PFSK-1 (cell line): ENCODE measurements around the gene IZUMO2.
A peak's percentile ranks its signal among the peaks of the same experiment; 100 is the strongest.

Source experiments
- FOXP2 ChIP-seq: optimal IDR thresholded peaks from 2 replicates; pipeline ENCODE3; 2011; ENCODE audit warnings: borderline replicate concordance, control low read depth, inconsistent platforms; ENCODE audit not compliant: insufficient read depth; ENCODE audit errors: extremely low read length, extremely low read depth
- POLR2AphosphoS5 ChIP-seq: IDR thresholded peaks from 2 replicates; pipeline ENCODE4 v1.6.1; 2012; ENCODE audit warnings: low read depth, mild to moderate bottlenecking, control low read depth, low read length, moderate library complexity
- REST ChIP-seq, 2 experiments: IDR thresholded peaks; 2 replicates each; pipeline versions ENCODE4 v1.6.1 to v1.8.0; 2011 to 2012; ENCODE audit warnings: low read depth in 2 of 2, low read length in 2 of 2, control low read depth in 1 of 2, inconsistent platforms in 1 of 2, mild to moderate bottlenecking in 1 of 2, moderate library complexity in 1 of 2; ENCODE audit not compliant: insufficient read depth in 1 of 2
- SIN3A ChIP-seq: IDR thresholded peaks from 2 replicates; pipeline ENCODE4 v1.6.1; 2012; ENCODE audit warnings: mild to moderate bottlenecking, low read length, moderate library complexity, borderline replicate concordance; ENCODE audit not compliant: insufficient read depth
- TAF1 ChIP-seq: IDR thresholded peaks from 2 replicates; pipeline ENCODE4 v1.6.1; 2012; ENCODE audit warnings: low read length, control low read depth, borderline replicate concordance; ENCODE audit not compliant: insufficient read depth

Gene IZUMO2

DNA sequence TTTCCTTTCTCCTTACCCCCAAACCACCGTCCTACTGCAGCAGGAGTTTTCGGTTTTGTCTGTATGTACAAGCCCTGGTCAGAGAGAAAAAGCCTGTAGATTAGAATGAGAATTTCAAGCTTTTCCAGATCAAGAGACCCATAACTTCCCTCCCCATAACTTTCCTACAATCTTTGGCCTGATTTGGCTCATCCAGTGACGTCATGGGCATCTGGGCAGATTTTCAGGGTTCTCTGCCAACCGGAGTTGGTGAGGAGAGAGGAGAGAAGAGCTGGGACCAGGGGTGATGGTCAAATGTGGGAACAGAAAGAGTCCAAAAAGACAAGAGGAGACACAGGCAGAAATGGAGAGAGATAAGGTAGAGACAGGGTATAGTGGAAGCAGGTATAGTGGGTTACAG lies 10.5 kb downstream of the IZUMO2 start:
- TF ChIP-seq REST (IDR thresholded peaks at IDR 0.05; ENCODE audit: insufficient read depth in 1 of 2, low read depth in 2 of 2, low read length in 2 of 2) (no peak), FOXP2 (no peak)

DNA sequence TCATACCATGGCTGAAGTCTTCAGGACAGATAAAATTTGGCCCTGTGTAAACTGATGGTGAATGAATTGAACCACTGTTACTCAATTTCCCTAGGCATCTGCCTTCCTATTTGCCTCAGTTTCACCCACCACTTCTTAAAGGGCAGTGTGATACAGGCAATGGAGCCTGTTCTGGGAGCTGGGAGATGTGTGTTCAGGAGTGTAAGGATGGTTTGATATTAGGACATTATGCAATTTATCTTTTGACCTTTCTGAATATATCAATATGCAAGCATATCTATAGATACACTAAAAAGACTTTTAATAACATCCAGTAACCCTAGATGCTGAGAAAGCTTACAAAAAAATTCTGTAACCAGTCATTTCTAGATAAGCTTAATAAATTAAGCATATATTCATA lies 14.6 kb downstream of the IZUMO2 start:
- TF ChIP-seq TAF1: no peak
- TF ChIP-seq POLR2AphosphoS5: no peak
- TF ChIP-seq SIN3A: no peak
- no peak for TF ChIP-seq REST (IDR thresholded peaks at IDR 0.05; ENCODE audit: insufficient read depth in 1 of 2, low read depth in 2 of 2, low read length in 2 of 2)
- no peak for TF ChIP-seq FOXP2

GRCh38 chr19:50147462-50148423 lies 15.3 kb downstream of the IZUMO2 start:
- TF ChIP-seq FOXP2 (peak; percentile 15), REST (IDR thresholded peaks at IDR 0.05; ENCODE audit: insufficient read depth in 1 of 2, low read depth in 2 of 2, low read length in 2 of 2) (no peak), POLR2AphosphoS5 (no peak)
